ENCODE data around the gene TRMT6. TPM values are rescaled to one million over a fixed set of nuclear protein-coding genes. Genes with fewer than 3 reads are reported as not detected.

TRMT6 gene
- total and polyA plus RNA-seq, 4 donors = 3.1 to 6.2 (median 4.0) TPM

- DNase-seq (ENCODE audit: low spot score) = no peak
- Histone ChIP-seq H3K27ac (ENCODE audit: low read depth in 1 of 2, low read length in 2 of 2) (no peak overlapping the region), H3K36me3 (ENCODE audit: control insufficient read depth in 4 of 4, insufficient read depth in 3 of 4, low read depth in 1 of 4, low read length in 3 of 4) (peaks cover 0 to 8% (median 3%) of the 10 kb centered on the region in 4 donors), H3K4me1 (ENCODE audit: control insufficient read depth in 4 of 4, insufficient read depth in 4 of 4, low read length in 3 of 4) (no peaks in the 10 kb centered on the region), H3K4me3 (ENCODE audit: low read depth in 1 of 3, low read length in 3 of 3) (no peak overlapping the region), H3K27me3 (ENCODE audit: control insufficient read depth in 4 of 4, insufficient read depth in 4 of 4, low read length in 3 of 4) (no peaks in the 10 kb centered on the region), H3K9ac (ENCODE audit: low read depth in 1 of 2, low read length in 2 of 2) (no peak overlapping the region), H3K9me3 (ENCODE audit: control insufficient read depth in 4 of 4, low read length in 3 of 4) (no peaks in the 10 kb centered on the region)
- 90% methylated on average over 2 of the region's 2 CpGs for WGBS
- TF ChIP-seq ZBTB33 (IDR thresholded peaks at IDR 0.05) (no peak), CTCF (IDR thresholded peaks at IDR 0.05; ENCODE audit: low read depth, low read length, missing input control) (no peak), HNF4A (conservative IDR thresholded peaks at IDR 0.05) (no peak), RAD21 (IDR thresholded peaks at IDR 0.05) (no peak), HNF4G (IDR thresholded peaks at IDR 0.05) (no peak), MAX (IDR thresholded peaks at IDR 0.05) (no peak), TAF1 (conservative IDR thresholded peaks at IDR 0.05) (no peak)
Observed at GRCh38 chr20:5970381-5970780, 20.0 kb upstream of the TRMT6 start.

- H3K27ac ChIP-seq (ENCODE audit: low read depth in 1 of 2, low read length in 2 of 2) = no peak overlapping the region
- no peaks in the 10 kb centered on the region for H3K4me1 ChIP-seq (ENCODE audit: control insufficient read depth in 4 of 4, insufficient read depth in 4 of 4, low read length in 3 of 4)
- H3K27me3 ChIP-seq (ENCODE audit: control insufficient read depth in 4 of 4, insufficient read depth in 4 of 4, low read length in 3 of 4) = no peaks in the 10 kb centered on the region
- H3K9ac ChIP-seq (ENCODE audit: low read depth in 1 of 2, low read length in 2 of 2) = no peak overlapping the region
- H3K4me3 ChIP-seq (ENCODE audit: low read depth in 1 of 3, low read length in 3 of 3) = no peak overlapping the region
- no peak for TF ChIP-seq EGR1 (IDR thresholded peaks at IDR 0.05; ENCODE audit: low read depth in 2 of 2)
- no peak for TF ChIP-seq GABPA (IDR thresholded peaks at IDR 0.05 in 1 of 2, conservative IDR thresholded peaks at IDR 0.05 in 1 of 2)
- no peak for TF ChIP-seq CTCF (IDR thresholded peaks at IDR 0.05; ENCODE audit: low read depth, low read length, missing input control)
- TF ChIP-seq JUND (IDR thresholded peaks at IDR 0.05) = no peak
- TF ChIP-seq ATF3 (IDR thresholded peaks at IDR 0.05) = no peak
- no peak for TF ChIP-seq REST (IDR thresholded peaks at IDR 0.05)
- TF ChIP-seq FOXA1 (IDR thresholded peaks at IDR 0.05) = no peak
- no peak for TF ChIP-seq NR2F2 (IDR thresholded peaks at IDR 0.05)
- TF ChIP-seq FOXA2 (IDR thresholded peaks at IDR 0.05) = no peak
- TF ChIP-seq TAF1 (conservative IDR thresholded peaks at IDR 0.05) = no peak
- no peak for TF ChIP-seq SP1 (IDR thresholded peaks at IDR 0.05)
- TF ChIP-seq RXRA (IDR thresholded peaks at IDR 0.05) = no peak
- TF ChIP-seq ZBTB33 (IDR thresholded peaks at IDR 0.05) = no peak
- no peak for TF ChIP-seq RAD21 (IDR thresholded peaks at IDR 0.05)
- no peak for TF ChIP-seq YY1 (IDR thresholded peaks at IDR 0.05)
- TF ChIP-seq HNF4G (IDR thresholded peaks at IDR 0.05) = no peak
- TF ChIP-seq MAX (IDR thresholded peaks at IDR 0.05) = no peak
- H3K36me3 ChIP-seq (ENCODE audit: control insufficient read depth in 4 of 4, insufficient read depth in 3 of 4, low read depth in 1 of 4, low read length in 3 of 4) = peaks cover 0 to 8% (median 3%) of the 10 kb centered on the region in 4 donors
- H3K9me3 ChIP-seq (ENCODE audit: control insufficient read depth in 4 of 4, low read length in 3 of 4) = no peaks in the 10 kb centered on the region
- no peak for DNase-seq (ENCODE audit: low spot score)
Observed at GRCh38 chr20:5969940-5970339, 19.6 kb upstream of the TRMT6 start.
